PC-9 (cell line): ENCODE data around the gene PRDM16.

Experiments
- CTCF ChIP-seq: fragments of 200-600 bp; sonication (generic); conservative IDR thresholded peaks from 2 replicates; pipeline ENCODE4 v1.6.1; 2017; ENCODE audit warnings: mixed run types, antibody characterized with exemption, mild to moderate bottlenecking, moderate library complexity
- EZH2 ChIP-seq: fragments of 200-600 bp; sonication (generic); IDR thresholded peaks from 2 replicates; pipeline ENCODE4 v1.8.0; 2017; ENCODE audit warnings: antibody characterized with exemption, low read depth

- TF ChIP-seq CTCF (no peak), EZH2 (no peak)
Observed at GRCh38 chr1:3074297-3074741, 5.3 kb downstream of the PRDM16 start.
